ENCODE measurements around the gene OR1F1. TPM values are rescaled to one million over a fixed set of nuclear protein-coding genes. Genes with fewer than 3 reads are reported as not detected.

OR1F1 gene
- total and polyA plus RNA-seq, 9 of the 15 experiments (the other 6 are each of a cell fraction or from before 2014, with no cell fraction given) = 0.15 to 0.61 (median 0.35) TPM; not detected in 3

- TF ChIP-seq DNMT1 (IDR thresholded peaks at IDR 0.05) = no peak
- TF ChIP-seq TRIM24 (IDR thresholded peaks at IDR 0.05) = 0 out of 4 replicates have a peak, but pooled peaks of 1 of the 2 experiments have one; percentile 29
- no peak for TF ChIP-seq POU5F1 (IDR thresholded peaks at IDR 0.05; ENCODE audit: borderline replicate concordance, low read depth, low read length, partially characterized antibody)
- no peak for TF ChIP-seq MCM3 (IDR thresholded peaks at IDR 0.05)
- TF ChIP-seq ZNF707 (CRISPR knock-in tag; conservative IDR thresholded peaks at IDR 0.05) = no peak
- TF ChIP-seq GTF2E2 (tag; IDR thresholded peaks at IDR 0.05) = peak; percentile 84
- peak; percentile 75; the same call in 1 of the 2 replicates for TF ChIP-seq E2F3 (CRISPR knock-in tag; IDR thresholded peaks at IDR 0.05)
- TF ChIP-seq TEAD1 (CRISPR knock-in tag; IDR thresholded peaks at IDR 0.05) = no peak
- TF ChIP-seq ZSCAN32 (CRISPR knock-in tag; IDR thresholded peaks at IDR 0.05) = no peak
- TF ChIP-seq ILK (tag; IDR thresholded peaks at IDR 0.05; ENCODE audit: borderline replicate concordance, low read depth) = no peak
- TF ChIP-seq TCF7L2 (IDR thresholded peaks at IDR 0.05; ENCODE audit: low read depth, low read length) = no peak
- TF ChIP-seq POLR2AphosphoS5 (IDR thresholded peaks at IDR 0.05; ENCODE audit: control insufficient read depth, insufficient read depth, low read depth, low read length) = peak; percentile 22; the same call in 1 of the 2 replicates
- peak; percentile 79; the same call in 1 of the 2 replicates for TF ChIP-seq ZNF764 (CRISPR knock-in tag; IDR thresholded peaks at IDR 0.05; ENCODE audit: low read depth)
- TF ChIP-seq MYNN (IDR thresholded peaks at IDR 0.05) = peak; percentile 30; the same call in 1 of the 2 replicates
- no peak for TF ChIP-seq MYNN (CRISPR knock-in tag; IDR thresholded peaks at IDR 0.05)
- peak; percentile 91 for TF ChIP-seq POLR2G (IDR thresholded peaks at IDR 0.05; ENCODE audit: low read depth, low read length)
- TF ChIP-seq POLR2B (IDR thresholded peaks at IDR 0.05; ENCODE audit: low read depth, partially characterized antibody) = peak; percentile 61
- peak; percentile 87 for TF ChIP-seq RBFOX2 (IDR thresholded peaks at IDR 0.05; ENCODE audit: low read depth, low read length)
- peak in 1 of 2 experiments; percentile 31; a peak in 2 of 4 replicates for TF ChIP-seq TBL1XR1 (IDR thresholded peaks at IDR 0.05; ENCODE audit: low read length in 2 of 2)
- TF ChIP-seq ARID4B (CRISPR knock-in tag; IDR thresholded peaks at IDR 0.05) = no peak; the same call in 1 of the 2 replicates
- no peak; the same call in 1 of the 2 replicates for TF ChIP-seq ETV5 (CRISPR knock-in tag; IDR thresholded peaks at IDR 0.05; ENCODE audit: low read depth)
- TF ChIP-seq ETV1 (tag; conservative IDR thresholded peaks at IDR 0.05; ENCODE audit: low read depth) = peak; percentile 63
- peak; percentile 88 for TF ChIP-seq NUFIP1 (IDR thresholded peaks at IDR 0.05; ENCODE audit: partially characterized antibody)
- peak; percentile 53 for TF ChIP-seq NFIC (IDR thresholded peaks at IDR 0.05)
- peak; percentile 74 for TF ChIP-seq PHF20 (IDR thresholded peaks at IDR 0.05; ENCODE audit: partially characterized antibody)
- TF ChIP-seq HDAC8 (tag; IDR thresholded peaks at IDR 0.05) = no peak
These were observed 29.3 kb upstream of the OR1F1 start (continued) for GRCh38 chr16:3158510-3159314.
